ENCODE measurements around the gene CRIP3.

The CRIP3 gene

GRCh38 chr6:43261198-43261597, 47.4 kb downstream of the CRIP3 start:
- Histone ChIP-seq H2AFZ (ENCODE audit: low read length) (no peak overlapping the region), H3K4me2 (ENCODE audit: low read depth, low read length, poor library complexity, severe bottlenecking) (no peak overlapping the region), H3K27me3 (ENCODE audit: insufficient read depth, low read length, poor library complexity, severe bottlenecking) (no peaks in the 10 kb centered on the region), H3K36me3 (ENCODE audit: insufficient read depth, low read length) (no peaks in the 10 kb centered on the region), H3K9me3 (ENCODE audit: insufficient read depth, low read depth, low read length) (no peaks in the 10 kb centered on the region), H3K9me2 (replicated peaks; ENCODE audit: low read depth, low read length) (no peaks in the 10 kb centered on the region), H3K4me3 (ENCODE audit: low read length, poor library complexity, severe bottlenecking) (no peak overlapping the region), H3K4me1 (ENCODE audit: insufficient read depth, low read length, poor library complexity, severe bottlenecking) (no peaks in the 10 kb centered on the region), H3K79me2 (ENCODE audit: insufficient read depth, low read length) (no peaks in the 10 kb centered on the region), H4K20me1 (ENCODE audit: insufficient read depth, low read length, poor library complexity, severe bottlenecking) (no peaks in the 10 kb centered on the region), H3F3A (ENCODE audit: low read depth) (no peaks in the 10 kb centered on the region), H3K9ac (ENCODE audit: low read depth, low read length, poor library complexity, severe bottlenecking) (no peak overlapping the region)
- TF ChIP-seq EZH2phosphoT487 (IDR thresholded peaks at IDR 0.05; ENCODE audit: borderline replicate concordance) (no peak), CTCF (conservative IDR thresholded peaks at IDR 0.05; ENCODE audit: low read length) (no peak)

- Histone ChIP-seq H3K9ac (ENCODE audit: low read depth, low read length, poor library complexity, severe bottlenecking) (no peak overlapping the region), H3K4me3 (ENCODE audit: low read length, poor library complexity, severe bottlenecking) (no peak overlapping the region)
- no peak for TF ChIP-seq CTCF (conservative IDR thresholded peaks at IDR 0.05; ENCODE audit: low read length)
- TF ChIP-seq EZH2phosphoT487 (IDR thresholded peaks at IDR 0.05; ENCODE audit: borderline replicate concordance), result no peak
Observed at GRCh38 chr6:43260791-43261190, 47.8 kb downstream of the CRIP3 start.

GRCh38 chr6:43258807-43259686, 49.6 kb downstream of the CRIP3 start:
- no peaks in the 10 kb centered on the region for H4K20me1 ChIP-seq (ENCODE audit: insufficient read depth, low read length, poor library complexity, severe bottlenecking)
- no peak overlapping the region for H2AFZ ChIP-seq (ENCODE audit: low read length)
- no peaks in the 10 kb centered on the region for H3K9me2 ChIP-seq (replicated peaks; ENCODE audit: low read depth, low read length)
- H3K79me2 ChIP-seq (ENCODE audit: insufficient read depth, low read length), result no peaks in the 10 kb centered on the region
- no peaks in the 10 kb centered on the region for H3F3A ChIP-seq (ENCODE audit: low read depth)
- no peak overlapping the region for H3K4me3 ChIP-seq (ENCODE audit: low read length, poor library complexity, severe bottlenecking)
- no peaks in the 10 kb centered on the region for H3K36me3 ChIP-seq (ENCODE audit: insufficient read depth, low read length)
- no peak overlapping the region for H3K9ac ChIP-seq (ENCODE audit: low read depth, low read length, poor library complexity, severe bottlenecking)
- no peaks in the 10 kb centered on the region for H3K9me3 ChIP-seq (ENCODE audit: insufficient read depth, low read depth, low read length)
- TF ChIP-seq CTCF (conservative IDR thresholded peaks at IDR 0.05; ENCODE audit: low read length) (no peak), EZH2phosphoT487 (IDR thresholded peaks at IDR 0.05; ENCODE audit: borderline replicate concordance) (no peak)
- no peaks in the 10 kb centered on the region for H3K4me1 ChIP-seq (ENCODE audit: insufficient read depth, low read length, poor library complexity, severe bottlenecking)
- no peak overlapping the region for H3K4me2 ChIP-seq (ENCODE audit: low read depth, low read length, poor library complexity, severe bottlenecking)
- H3K27me3 ChIP-seq (ENCODE audit: insufficient read depth, low read length, poor library complexity, severe bottlenecking), result no peaks in the 10 kb centered on the region

More at GRCh38 chr6:43260791-43261190, 47.8 kb downstream of the CRIP3 start:
- H3K9me2 ChIP-seq (replicated peaks; ENCODE audit: low read depth, low read length), result no peaks in the 10 kb centered on the region
- H3K36me3 ChIP-seq (ENCODE audit: insufficient read depth, low read length), result no peaks in the 10 kb centered on the region
- no peak overlapping the region for H2AFZ ChIP-seq (ENCODE audit: low read length)
- H3K79me2 ChIP-seq (ENCODE audit: insufficient read depth, low read length), result no peaks in the 10 kb centered on the region
- no peaks in the 10 kb centered on the region for H3K9me3 ChIP-seq (ENCODE audit: insufficient read depth, low read depth, low read length)
- no peaks in the 10 kb centered on the region for H3K4me1 ChIP-seq (ENCODE audit: insufficient read depth, low read length, poor library complexity, severe bottlenecking)
- no peaks in the 10 kb centered on the region for H3F3A ChIP-seq (ENCODE audit: low read depth)
- H3K4me2 ChIP-seq (ENCODE audit: low read depth, low read length, poor library complexity, severe bottlenecking), result no peak overlapping the region
- no peaks in the 10 kb centered on the region for H3K27me3 ChIP-seq (ENCODE audit: insufficient read depth, low read length, poor library complexity, severe bottlenecking)
- H4K20me1 ChIP-seq (ENCODE audit: insufficient read depth, low read length, poor library complexity, severe bottlenecking), result no peaks in the 10 kb centered on the region
